ENCODE results near the gene ATN1. TPM values are rescaled to one million over a fixed set of nuclear protein-coding genes. Genes with fewer than 3 reads are reported as not detected.

ATN1 gene
- total RNA-seq, 2 donors from 2014 or later: 93.0 to 129 TPM

- TF ChIP-seq POLR2AphosphoS5 (IDR thresholded peaks at IDR 0.05) (peak; percentile 78), CTCF (IDR thresholded peaks at IDR 0.05) (no peak), POLR2A (IDR thresholded peaks at IDR 0.05) (peak; percentile 56)
- peak; percentile 52 for DNase-seq (ENCODE audit: low spot score)
- Histone ChIP-seq H3K9me3 (no peaks in the 10 kb centered on the region), H3K4me1 (replicated peaks) (peaks cover 18% of the 10 kb centered on the region), H3K4me3 (peak within 1 kb of the TSS; percentile 58 to 67), H3K36me3 (no peaks in the 10 kb centered on the region), H3K27me3 (replicated peaks; ENCODE audit: insufficient read depth) (no peaks in the 10 kb centered on the region), H3K27ac (peak within 1 kb of the TSS; percentile 94 to 97)
- intact Hi-C loops (cut with DNase I): no loop called here
- 0% methylated on average over 31 of the region's 31 CpGs for WGBS
Measured at GRCh38 chr12:6943722-6944380, 16.1 kb downstream of the ATN1 start, which contains the start of the genes C12orf57 and RNU7-1. Gene C12orf57, plus strand, starts transcription at chr12:6944022. Its CDS starts 100 bp downstream, at chr12:6944122. Gene RNU7-1, plus strand, starts transcription at chr12:6943816.

DNA sequence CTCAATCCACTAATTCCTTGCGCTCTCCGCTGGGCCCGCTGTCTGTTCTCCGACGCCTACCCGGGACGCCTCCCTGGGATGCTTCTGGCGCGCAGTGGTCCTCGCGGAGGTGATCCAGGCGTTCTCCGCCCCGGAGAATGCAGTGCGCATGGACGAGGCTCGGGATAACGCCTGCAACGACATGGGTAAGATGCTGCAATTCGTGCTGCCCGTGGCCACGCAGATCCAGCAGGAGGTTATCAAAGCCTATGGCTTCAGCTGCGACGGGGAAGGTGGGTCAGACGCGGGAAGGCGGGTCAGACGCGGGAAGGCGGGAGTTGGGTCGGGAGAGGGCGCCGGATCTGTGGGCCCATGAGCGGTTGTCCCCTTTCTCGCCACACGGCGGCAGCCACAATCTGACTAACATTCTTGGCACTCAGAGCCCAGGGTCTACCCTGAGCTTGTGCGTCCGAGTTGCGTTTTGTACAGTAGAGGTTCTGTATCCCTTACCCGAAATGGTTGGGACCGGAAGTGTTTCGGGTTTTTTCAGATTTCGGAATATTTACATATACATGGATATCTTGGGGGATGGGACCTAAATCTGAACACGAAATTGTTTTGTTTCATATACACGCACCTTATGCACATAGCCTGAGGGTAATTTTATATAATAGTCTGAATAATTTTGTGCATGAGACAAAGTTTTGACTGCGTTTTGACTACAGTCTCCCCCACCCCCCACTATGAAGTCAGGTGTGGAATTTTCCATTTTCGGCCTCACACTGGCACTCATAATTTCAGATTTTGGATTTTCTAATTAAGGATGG is 16.8 kb downstream of the ATN1 start:
- peak overlapping the region; percentile 94 to 97 for H3K27ac ChIP-seq
- TF ChIP-seq POLR2A (IDR thresholded peaks at IDR 0.05) (peak; percentile 52), POLR2AphosphoS5 (IDR thresholded peaks at IDR 0.05) (peak; percentile 83), CTCF (IDR thresholded peaks at IDR 0.05) (peak; percentile 81 to 97 (median 95))
- intact Hi-C loops (cut with DNase I): loop anchor here (5.0 kb wide), 1 partner anchor 168 kb away; no protein-coding TSS in a partner anchor
- DNase-seq (ENCODE audit: low spot score): peak; percentile 95
- H3K9me3 ChIP-seq: no peaks in the 10 kb centered on the region
- peak overlapping the region; percentile 58 to 67 for H3K4me3 ChIP-seq
- H3K27me3 ChIP-seq (replicated peaks; ENCODE audit: insufficient read depth): no peaks in the 10 kb centered on the region
- peaks cover 18% of the 10 kb centered on the region for H3K4me1 ChIP-seq (replicated peaks)
- WGBS: 2% methylated on average over 48 of the region's 48 CpGs
- no peaks in the 10 kb centered on the region for H3K36me3 ChIP-seq

GRCh38 chr12:6945613-6946012 is 17.9 kb downstream of the ATN1 start:
- peak overlapping the region in 1 of 2 donors; percentile 58 for H3K4me3 ChIP-seq
- no peaks in the 10 kb centered on the region for H3K9me3 ChIP-seq
- H3K4me1 ChIP-seq (replicated peaks): peaks cover 18% of the 10 kb centered on the region
- 67% methylated on average over 11 of the region's 11 CpGs for WGBS
- TF ChIP-seq CTCF (IDR thresholded peaks at IDR 0.05) (no peak), POLR2AphosphoS5 (IDR thresholded peaks at IDR 0.05) (no peak), POLR2A (IDR thresholded peaks at IDR 0.05) (no peak)
- H3K27ac ChIP-seq: peak overlapping the region; percentile 94 to 97
- no peak for DNase-seq (ENCODE audit: low spot score)
- H3K36me3 ChIP-seq: no peaks in the 10 kb centered on the region
- intact Hi-C loops (cut with DNase I): loop anchor here (5.0 kb wide), 1 partner anchor 167 kb away; no protein-coding TSS in a partner anchor
- H3K27me3 ChIP-seq (replicated peaks; ENCODE audit: insufficient read depth): no peaks in the 10 kb centered on the region

DNA sequence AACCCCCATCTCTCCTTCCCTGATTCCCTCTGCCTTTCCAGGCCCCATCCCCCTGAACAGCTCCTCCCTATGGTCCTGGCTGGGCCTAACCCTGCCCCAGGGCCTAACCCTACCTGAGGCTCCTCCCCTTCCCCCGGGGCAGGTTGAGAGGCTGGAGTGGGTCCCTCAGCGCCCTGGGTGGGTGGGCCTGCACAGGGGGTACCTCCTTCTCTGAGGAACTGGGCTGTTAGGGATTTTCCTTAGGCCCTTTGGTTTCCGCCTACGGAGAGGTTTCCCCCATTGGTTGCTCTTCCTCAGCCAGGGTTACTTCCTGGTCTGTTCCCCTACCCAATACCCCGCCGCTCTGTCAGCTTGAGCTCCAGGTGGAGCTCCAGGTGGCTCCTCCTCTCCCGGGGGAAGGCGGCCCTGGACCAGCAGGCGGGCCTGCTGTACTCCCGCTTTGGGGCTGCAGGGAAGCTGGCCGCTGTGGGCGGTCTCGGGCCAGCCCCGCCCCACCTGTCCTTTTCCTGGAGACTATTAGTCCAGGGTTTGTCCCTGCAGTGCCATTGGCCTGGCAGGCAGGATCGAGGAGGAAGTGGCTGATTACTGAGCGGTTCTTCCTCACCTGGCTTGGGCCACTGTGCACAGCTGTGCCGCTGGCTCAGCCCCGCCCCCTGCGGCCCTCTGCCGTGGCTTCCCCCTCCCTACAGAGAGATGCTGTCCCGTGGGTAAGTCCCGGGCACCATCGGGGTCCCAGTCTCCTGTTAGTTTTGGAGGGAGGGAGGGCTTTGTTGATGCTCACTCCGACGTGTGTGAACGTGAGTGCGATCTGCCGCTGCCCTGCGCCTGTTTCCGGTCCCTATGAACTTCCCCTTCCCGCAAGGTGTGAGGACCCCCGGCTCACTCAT is 18.5 kb downstream of the ATN1 start:
- WGBS: 19% methylated on average over 31 of the region's 32 CpGs
- peak; percentile 97 for DNase-seq (ENCODE audit: low spot score)
- H3K9me3 ChIP-seq: no peaks in the 10 kb centered on the region
- H3K36me3 ChIP-seq: no peaks in the 10 kb centered on the region
- peak overlapping the region; percentile 28 to 42 for H3K4me3 ChIP-seq
- peaks cover 18% of the 10 kb centered on the region for H3K4me1 ChIP-seq (replicated peaks)
- TF ChIP-seq POLR2AphosphoS5 (IDR thresholded peaks at IDR 0.05) (peak; percentile 97), CTCF (IDR thresholded peaks at IDR 0.05) (peak in 3 of 4 experiments; percentile 43 to 66 (median 59)), POLR2A (IDR thresholded peaks at IDR 0.05) (peak; percentile 95)
- intact Hi-C loops (cut with DNase I): loop anchor here (5.0 kb wide), 1 partner anchor 166 kb away; no protein-coding TSS in a partner anchor
- peak overlapping the region; percentile 94 to 97 for H3K27ac ChIP-seq
- H3K27me3 ChIP-seq (replicated peaks; ENCODE audit: insufficient read depth): no peaks in the 10 kb centered on the region

All from prostate gland (tissue), 2 donors.